Measurements from ENCODE around the gene OR6N2. TPM values are rescaled to one million over a fixed set of nuclear protein-coding genes. Genes with fewer than 3 reads are reported as not detected.
A peak's percentile ranks its signal among the peaks of the same experiment; 100 is the strongest.

Gene OR6N2
- total and polyA plus RNA-seq, 4 donors, result not detected

GRCh38 chr1:158821723-158822122 is 40.7 kb upstream of the OR6N2 start:
- H3K4me1 ChIP-seq (ENCODE audit: control insufficient read depth in 4 of 4, insufficient read depth in 4 of 4, low read length in 3 of 4), result no peaks in the 10 kb centered on the region
- H3K9me3 ChIP-seq (ENCODE audit: control insufficient read depth in 4 of 4, low read length in 3 of 4), result peaks cover 0 to 4% (median 0%) of the 10 kb centered on the region in 4 donors
- WGBS, result 64% methylated on average over 1 of the region's 1 CpG
- H3K27ac ChIP-seq (ENCODE audit: low read depth in 1 of 2, low read length in 2 of 2), result no peak overlapping the region
- no peaks in the 10 kb centered on the region for H3K27me3 ChIP-seq (ENCODE audit: control insufficient read depth in 4 of 4, insufficient read depth in 4 of 4, low read length in 3 of 4)
- no peaks in the 10 kb centered on the region for H3K36me3 ChIP-seq (ENCODE audit: control insufficient read depth in 4 of 4, insufficient read depth in 3 of 4, low read depth in 1 of 4, low read length in 3 of 4)
- no peak for TF ChIP-seq FOXA2 (IDR thresholded peaks at IDR 0.05)
- TF ChIP-seq RXRA (IDR thresholded peaks at IDR 0.05), result no peak
- TF ChIP-seq ATF3 (IDR thresholded peaks at IDR 0.05), result no peak
- no peak for TF ChIP-seq JUND (IDR thresholded peaks at IDR 0.05)
- no peak for TF ChIP-seq EGR1 (IDR thresholded peaks at IDR 0.05; ENCODE audit: low read depth in 2 of 2)
- TF ChIP-seq CTCF (IDR thresholded peaks at IDR 0.05; ENCODE audit: low read depth, low read length, missing input control), result no peak
- TF ChIP-seq GABPA (IDR thresholded peaks at IDR 0.05 in 1 of 2, conservative IDR thresholded peaks at IDR 0.05 in 1 of 2), result no peak
- TF ChIP-seq SP1 (IDR thresholded peaks at IDR 0.05), result no peak
- no peak for TF ChIP-seq HNF4A (conservative IDR thresholded peaks at IDR 0.05)
- no peak for TF ChIP-seq RAD21 (IDR thresholded peaks at IDR 0.05)
- H3K4me3 ChIP-seq (ENCODE audit: low read depth in 1 of 3, low read length in 3 of 3), result no peak overlapping the region
- no peak for DNase-seq (ENCODE audit: low spot score)
- no peak overlapping the region for H3K9ac ChIP-seq (ENCODE audit: low read depth in 1 of 2, low read length in 2 of 2)

GRCh38 chr1:158819461-158820443 is 38.7 kb upstream of the OR6N2 start:
- Histone ChIP-seq H3K27ac (ENCODE audit: low read depth in 1 of 2, low read length in 2 of 2) (peak overlapping the region in 1 of 2 donors; percentile 47), H3K9ac (ENCODE audit: low read depth in 1 of 2, low read length in 2 of 2) (no peak overlapping the region), H3K36me3 (ENCODE audit: control insufficient read depth in 4 of 4, insufficient read depth in 3 of 4, low read depth in 1 of 4, low read length in 3 of 4) (no peaks in the 10 kb centered on the region), H3K4me3 (ENCODE audit: low read depth in 1 of 3, low read length in 3 of 3) (no peak overlapping the region), H3K9me3 (ENCODE audit: control insufficient read depth in 4 of 4, low read length in 3 of 4) (peaks cover 0 to 4% (median 0%) of the 10 kb centered on the region in 4 donors), H3K4me1 (ENCODE audit: control insufficient read depth in 4 of 4, insufficient read depth in 4 of 4, low read length in 3 of 4) (no peaks in the 10 kb centered on the region), H3K27me3 (ENCODE audit: control insufficient read depth in 4 of 4, insufficient read depth in 4 of 4, low read length in 3 of 4) (no peaks in the 10 kb centered on the region)
- 71% methylated on average over 7 of the region's 7 CpGs for WGBS
- DNase-seq (ENCODE audit: low spot score), result no peak
- TF ChIP-seq FOXA1 (IDR thresholded peaks at IDR 0.05) (no peak), SP1 (IDR thresholded peaks at IDR 0.05) (no peak), TAF1 (conservative IDR thresholded peaks at IDR 0.05) (no peak), REST (IDR thresholded peaks at IDR 0.05) (no peak), HNF4G (IDR thresholded peaks at IDR 0.05) (no peak), EGR1 (IDR thresholded peaks at IDR 0.05; ENCODE audit: low read depth in 2 of 2) (no peak), RXRA (IDR thresholded peaks at IDR 0.05) (no peak), RAD21 (IDR thresholded peaks at IDR 0.05) (no peak), HNF4A (conservative IDR thresholded peaks at IDR 0.05) (no peak), NR2F2 (IDR thresholded peaks at IDR 0.05) (no peak), GABPA (IDR thresholded peaks at IDR 0.05 in 1 of 2, conservative IDR thresholded peaks at IDR 0.05 in 1 of 2) (no peak), MAX (IDR thresholded peaks at IDR 0.05) (no peak), ZBTB33 (IDR thresholded peaks at IDR 0.05) (no peak), ATF3 (IDR thresholded peaks at IDR 0.05) (no peak), FOXA2 (IDR thresholded peaks at IDR 0.05) (no peak), JUND (IDR thresholded peaks at IDR 0.05) (no peak), YY1 (IDR thresholded peaks at IDR 0.05) (no peak), CTCF (IDR thresholded peaks at IDR 0.05; ENCODE audit: low read depth, low read length, missing input control) (no peak)
